A549 treated with ZK216348 at 1 μM for 4 hours (cell line): Measurements from ENCODE around the gene RDH11. TPM values are rescaled to one million over a fixed set of nuclear protein-coding genes. Genes with fewer than 3 reads are reported as not detected.

Experiments
- total RNA-seq: library from RNA; stranded (reverse); fragments of 200-300 nt; extraction: Qiagen RNA extraction; gene quantifications from 5 replicates; pipeline ENCODE4 v1.2.3, GENCODE V29; 2022; ENCODE audit warnings: low read depth

Gene RDH11, protein sequence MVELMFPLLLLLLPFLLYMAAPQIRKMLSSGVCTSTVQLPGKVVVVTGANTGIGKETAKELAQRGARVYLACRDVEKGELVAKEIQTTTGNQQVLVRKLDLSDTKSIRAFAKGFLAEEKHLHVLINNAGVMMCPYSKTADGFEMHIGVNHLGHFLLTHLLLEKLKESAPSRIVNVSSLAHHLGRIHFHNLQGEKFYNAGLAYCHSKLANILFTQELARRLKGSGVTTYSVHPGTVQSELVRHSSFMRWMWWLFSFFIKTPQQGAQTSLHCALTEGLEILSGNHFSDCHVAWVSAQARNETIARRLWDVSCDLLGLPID
- 56.0 to 64.2 TPM (median 61.5 TPM) in 5 replicates for total RNA-seq

DNA sequence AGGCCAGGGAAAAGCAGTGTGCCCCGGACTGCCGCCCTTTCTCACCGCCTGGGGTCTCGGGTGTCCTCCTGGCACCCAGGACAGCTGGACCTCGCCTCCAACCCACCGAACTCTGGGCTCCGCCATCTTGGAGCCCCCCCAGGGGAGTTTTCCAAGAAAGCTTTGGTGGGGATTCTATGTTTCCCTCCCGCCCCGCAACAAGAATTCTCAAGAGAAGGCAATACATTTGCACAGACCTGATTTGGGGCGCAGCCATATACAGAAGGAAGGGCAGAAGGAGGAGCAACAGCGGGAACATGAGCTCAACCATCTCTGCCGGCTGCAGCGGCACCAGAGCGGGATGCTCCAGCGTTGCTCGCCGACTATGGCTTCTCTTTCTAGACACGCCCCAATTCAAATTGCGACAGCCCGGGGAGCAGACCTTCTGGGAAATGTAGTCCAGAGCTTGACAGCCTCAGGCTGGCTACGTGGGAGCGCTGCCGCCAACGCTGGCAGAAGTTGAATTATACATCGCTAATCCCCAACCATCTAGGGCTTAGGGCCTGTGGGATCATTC is at the start of gene RDH11:
RDH11 (minus strand) TSS at position 371 of the 556 bp plus-strand sequence; CDS start at position 310, 61 bp downstream.

DNA sequence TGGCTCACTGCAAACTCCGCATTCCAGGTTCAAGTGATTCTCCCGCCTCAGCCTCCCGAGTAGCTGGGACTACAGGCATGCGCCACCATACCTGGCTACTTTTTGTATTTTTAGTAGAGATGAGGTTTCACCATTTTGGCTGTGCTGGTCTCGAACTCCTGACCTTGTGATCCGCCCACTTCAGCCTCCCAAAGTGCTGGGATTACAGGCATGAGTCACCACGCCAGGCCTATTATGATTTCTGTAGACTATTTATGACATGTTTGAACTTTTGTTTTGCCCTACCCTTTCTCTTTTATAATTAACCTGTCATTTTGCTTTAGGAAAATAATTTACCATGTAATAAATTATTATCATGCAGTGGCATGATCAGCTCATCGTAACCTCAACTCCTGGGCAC is 5.9 kb upstream of the RDH11 start, which contains the start of gene RDH12:
RDH12 (plus strand) TSS at position 395 of the 400 bp plus-strand sequence. CDS start 20,757 bp downstream, outside the sequence.

DNA sequence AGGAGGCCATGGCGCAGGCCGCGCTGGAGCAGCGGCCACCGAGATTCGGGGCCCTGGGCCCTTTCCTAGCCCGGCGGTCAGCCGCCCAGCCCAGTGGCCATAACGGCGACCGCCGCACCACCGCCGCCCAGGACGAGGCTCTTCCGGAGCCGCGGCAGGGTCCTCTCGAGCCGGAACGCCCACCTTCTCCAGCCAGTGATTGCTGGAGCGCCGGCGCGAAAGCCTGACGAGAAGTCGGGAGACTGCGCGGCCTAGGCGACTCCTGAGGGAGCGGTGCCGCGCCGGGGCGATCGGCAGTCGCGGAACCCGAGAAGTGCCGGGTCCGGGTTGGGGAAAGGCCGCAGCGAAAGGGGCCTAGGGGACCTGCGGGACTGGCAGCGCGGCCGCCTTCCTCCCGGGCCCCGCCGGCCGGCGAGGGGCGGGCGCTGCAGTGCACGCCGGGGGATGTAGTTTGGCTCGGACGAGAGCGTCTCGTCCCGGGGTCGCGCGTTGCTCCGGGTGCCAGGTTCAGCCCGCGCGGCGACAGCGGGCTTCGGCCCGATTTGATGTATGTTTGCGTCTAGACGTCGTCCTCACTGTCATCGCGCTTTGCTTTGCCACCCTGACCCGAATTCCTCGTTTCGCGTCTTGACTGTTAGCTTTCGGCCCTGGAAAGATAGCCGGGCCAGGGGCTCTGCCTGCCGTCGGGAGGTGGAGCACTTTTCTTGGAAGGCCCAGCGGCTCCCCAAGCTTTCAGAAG is 20.9 kb downstream of the RDH11 start, which contains the start of gene VTI1B:
VTI1B (minus strand) TSS at position 153 of the 739 bp plus-strand sequence; CDS start at position 10, 143 bp downstream.

Other genes starting within 250 kb of the RDH11 start
- 0.15 to 0.24 TPM (median 0.18 TPM) in 5 replicates for gene TMEM229B, start 207.0 kb downstream of the RDH11 start, total RNA-seq
- gene PLEKHH1, start 162.5 kb downstream of the RDH11 start, total RNA-seq = 3.3 to 5.4 TPM (median 3.7 TPM) in 5 replicates
- 17.3 to 23.0 TPM (median 18.7 TPM) in 5 replicates for gene PIGH, start 95.5 kb downstream of the RDH11 start, total RNA-seq
- gene ARG2, start 75.8 kb downstream of the RDH11 start, total RNA-seq = 1.4 to 2.6 TPM (median 2.2 TPM) in 5 replicates
- 79.6 to 91.7 TPM (median 84.9 TPM) in 5 replicates for gene VTI1B, start 21.1 kb downstream of the RDH11 start, total RNA-seq
- gene RDH12, start 6.1 kb upstream of the RDH11 start, total RNA-seq = 0.25 TPM in 1 of 5 replicates, not detected in the others
- gene ZFYVE26, start 120.8 kb upstream of the RDH11 start, total RNA-seq = 4.9 to 6.3 TPM (median 5.4 TPM) in 5 replicates
- gene RAD51B, start 124.0 kb upstream of the RDH11 start, total RNA-seq = 3.1 to 6.1 TPM (median 4.3 TPM) in 5 replicates